GM19193 (cell line): ENCODE results near the gene NKD2.

Experiments
- POLR2A ChIP-seq: IDR thresholded peaks from 4 replicates; pipeline ENCODE4 v1.6.1; 2011; ENCODE audit not compliant: insufficient read depth, insufficient read length; ENCODE audit errors: extremely low read depth

The NKD2 gene, protein sequence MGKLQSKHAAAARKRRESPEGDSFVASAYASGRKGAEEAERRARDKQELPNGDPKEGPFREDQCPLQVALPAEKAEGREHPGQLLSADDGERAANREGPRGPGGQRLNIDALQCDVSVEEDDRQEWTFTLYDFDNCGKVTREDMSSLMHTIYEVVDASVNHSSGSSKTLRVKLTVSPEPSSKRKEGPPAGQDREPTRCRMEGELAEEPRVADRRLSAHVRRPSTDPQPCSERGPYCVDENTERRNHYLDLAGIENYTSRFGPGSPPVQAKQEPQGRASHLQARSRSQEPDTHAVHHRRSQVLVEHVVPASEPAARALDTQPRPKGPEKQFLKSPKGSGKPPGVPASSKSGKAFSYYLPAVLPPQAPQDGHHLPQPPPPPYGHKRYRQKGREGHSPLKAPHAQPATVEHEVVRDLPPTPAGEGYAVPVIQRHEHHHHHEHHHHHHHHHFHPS

GRCh38 chr5:1008451-1009358, at the start of gene NKD2:
TSS of gene NKD2 (plus strand) at chr5:1008802. CDS start at chr5:1009058, 256 bp downstream.
- TF ChIP-seq POLR2A, result no peak

DNA sequence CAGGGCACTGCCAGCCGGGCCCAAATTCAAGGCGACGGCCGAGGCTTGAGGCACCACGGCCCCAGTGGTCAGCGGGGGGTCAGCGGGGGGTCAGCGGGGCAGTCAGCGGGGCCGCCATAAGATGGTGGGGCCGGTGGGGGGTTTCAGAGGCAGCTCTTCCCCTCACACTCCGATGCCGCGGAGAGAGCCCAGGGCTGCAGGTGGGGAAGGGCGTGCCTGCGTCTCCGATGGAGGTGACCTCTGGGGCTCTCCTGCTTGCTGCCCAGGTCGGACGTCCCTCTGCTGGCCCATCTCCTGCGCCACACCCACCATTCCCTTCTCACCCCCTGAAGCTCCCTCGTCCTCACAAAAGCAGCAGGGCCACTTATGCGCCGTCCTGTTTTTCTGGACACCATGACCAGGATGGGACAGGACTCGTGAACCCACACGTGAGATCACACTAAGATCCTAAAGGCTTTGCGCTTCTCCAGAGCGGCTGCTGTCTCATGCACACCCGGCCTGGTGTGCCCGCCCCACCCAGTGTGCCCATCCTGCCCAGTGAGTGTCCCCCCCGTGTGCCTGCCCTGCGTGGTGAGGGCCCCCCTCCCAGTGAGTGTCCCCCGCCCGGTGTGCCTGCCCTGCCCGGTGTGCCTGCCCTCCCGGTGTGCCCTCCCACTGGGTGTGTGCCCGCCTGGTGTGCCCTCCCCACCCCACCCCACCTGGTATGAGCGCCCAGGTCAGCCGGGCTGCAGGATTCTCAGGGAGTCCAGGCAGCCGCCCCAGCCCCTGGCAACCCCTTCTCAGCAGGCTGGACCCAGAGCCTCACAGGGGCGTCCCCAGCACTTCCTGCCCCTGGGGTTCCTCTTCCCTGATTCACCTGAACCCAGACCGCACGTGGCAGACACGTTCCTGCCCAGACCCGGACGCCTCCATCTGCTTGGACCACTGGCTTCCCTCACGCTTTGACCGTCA, 48.7 kb upstream of the NKD2 start:
- TF ChIP-seq POLR2A, result no peak

GRCh38 chr5:960551-960950, 48.1 kb upstream of the NKD2 start:
- TF ChIP-seq POLR2A, result no peak

- TF ChIP-seq POLR2A, result no peak
These were observed 47.4 kb upstream of the NKD2 start for GRCh38 chr5:961002-961710.

- TF ChIP-seq POLR2A, result no peak
These were observed 46.8 kb upstream of the NKD2 start for GRCh38 chr5:961711-962240.

DNA sequence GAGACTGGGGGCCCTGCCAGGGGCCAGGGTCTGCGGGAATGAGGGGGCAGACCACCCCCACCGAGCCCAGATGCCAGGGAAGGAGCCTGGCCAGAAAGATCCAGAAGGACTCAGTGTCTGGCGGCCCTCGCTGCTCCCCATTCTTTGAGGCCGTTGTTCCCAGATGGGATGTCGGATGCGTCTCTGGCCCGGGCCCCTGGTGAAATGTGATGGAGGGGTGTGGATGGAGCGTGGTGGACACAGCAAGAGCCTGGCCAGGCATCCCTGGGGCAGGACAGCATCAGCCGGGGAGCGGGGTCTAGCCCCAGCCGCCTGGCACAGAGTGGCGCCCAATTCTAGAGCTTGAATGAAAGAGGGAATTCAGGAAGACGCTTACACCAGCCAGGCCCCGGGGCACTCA, 46.2 kb upstream of the NKD2 start:
- TF ChIP-seq POLR2A, result no peak

DNA sequence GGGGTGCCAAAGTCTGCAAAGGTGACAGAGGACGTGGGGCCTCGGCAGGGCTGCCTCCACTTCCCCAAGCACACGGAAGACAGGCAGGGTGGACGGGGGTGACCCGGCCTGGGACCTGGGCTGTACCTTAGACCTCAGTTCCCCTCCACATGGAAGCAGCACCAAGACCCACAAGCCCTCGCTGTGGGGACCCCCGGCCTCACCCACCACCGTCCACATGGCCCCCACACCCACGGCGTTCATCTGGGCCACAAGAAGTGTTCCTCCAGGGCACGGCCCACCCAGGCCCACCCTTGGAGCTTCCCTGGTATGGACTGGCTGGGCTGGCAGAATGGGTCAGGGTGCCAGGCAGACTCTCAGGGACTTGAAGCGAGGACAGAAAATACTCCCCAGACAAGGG, 45.8 kb upstream of the NKD2 start:
- TF ChIP-seq POLR2A, result no peak

GRCh38 chr5:963310-963672, 45.3 kb upstream of the NKD2 start:
- TF ChIP-seq POLR2A, result no peak

DNA sequence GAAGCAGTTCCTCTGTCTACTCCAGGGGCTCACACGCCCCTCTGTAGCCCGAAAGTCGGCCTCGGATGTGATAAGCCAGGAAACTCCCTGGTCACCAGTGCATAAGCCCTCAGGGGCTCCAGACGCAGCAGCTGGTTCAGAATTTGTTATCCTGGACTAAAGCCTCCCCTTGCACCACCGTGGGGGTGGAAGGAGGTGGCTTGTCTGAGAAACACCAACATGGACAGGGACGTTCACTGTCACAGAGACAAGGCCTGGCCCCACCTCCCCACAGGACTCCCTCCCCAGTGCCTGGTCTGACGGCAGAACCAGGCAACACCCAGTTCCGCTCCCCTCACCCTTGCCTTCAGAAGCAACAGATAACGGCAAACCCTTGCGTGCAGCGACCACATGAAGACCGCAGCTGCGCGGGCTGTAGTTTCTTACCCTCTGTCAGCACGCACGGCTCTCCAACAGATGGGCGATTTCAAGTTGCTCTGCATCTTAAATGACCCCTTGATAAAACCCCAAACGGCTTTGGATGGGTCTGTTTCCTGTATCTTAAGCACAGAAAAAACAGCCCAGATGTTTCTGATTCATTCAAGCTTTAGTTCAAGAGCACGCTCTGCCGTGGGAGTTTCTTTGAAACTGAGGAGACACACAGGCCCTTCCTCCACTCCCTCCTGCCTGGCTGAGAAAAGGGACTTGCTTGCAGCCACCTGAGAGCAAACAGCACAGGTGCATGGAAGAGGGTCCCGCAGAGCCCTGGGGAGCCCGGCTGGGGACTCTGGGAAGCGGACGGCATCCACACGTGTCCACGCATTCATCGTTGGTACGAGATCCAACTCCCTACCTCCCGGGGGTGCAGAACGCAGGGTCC, 44.7 kb upstream of the NKD2 start:
- no peak for TF ChIP-seq POLR2A

DNA sequence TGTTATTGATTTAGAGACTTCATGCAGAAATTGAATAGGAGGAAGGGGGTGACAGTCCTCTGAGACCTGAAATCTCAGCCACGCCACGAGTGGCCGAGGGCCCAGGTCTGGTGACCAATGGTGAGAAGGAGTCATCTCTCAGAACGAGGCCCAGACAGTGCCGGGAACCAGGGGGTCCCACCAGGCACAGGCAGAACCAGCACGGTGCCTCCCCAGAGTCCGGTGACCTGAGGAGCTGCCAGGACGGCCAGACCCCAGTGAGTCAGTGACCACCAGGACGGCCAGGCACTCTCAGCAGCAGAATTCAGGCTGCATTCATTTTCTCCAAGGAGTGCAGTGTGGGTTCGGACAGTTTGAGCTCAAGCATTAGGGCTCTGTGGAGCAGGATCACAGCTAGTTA, 43.8 kb upstream of the NKD2 start:
- no peak for TF ChIP-seq POLR2A

GRCh38 chr5:965604-966344, 42.8 kb upstream of the NKD2 start:
- no peak for TF ChIP-seq POLR2A

- TF ChIP-seq POLR2A, result no peak
These were observed 42.3 kb upstream of the NKD2 start for GRCh38 chr5:966345-966710.

- no peak for TF ChIP-seq POLR2A
These were observed 41.7 kb upstream of the NKD2 start for GRCh38 chr5:966941-967340.

GRCh38 chr5:968881-969280, 39.7 kb upstream of the NKD2 start:
- TF ChIP-seq POLR2A, result no peak
